GM12801 (cell line): ENCODE results near the gene ENC1.

Experiments used
- CTCF ChIP-seq: IDR thresholded peaks from one replicate; pipeline ENCODE4 v1.5.1; 2011; ENCODE audit warnings: control low read depth; ENCODE audit not compliant: insufficient read length; ENCODE audit errors: extremely low read depth

Gene ENC1

GRCh38 chr5:74640450-74640953, at the start of gene ENC1:
ENC1 (minus strand) TSS chr5:74640728; CDS start chr5:74636485, 4,243 bp downstream.
- no peak for TF ChIP-seq CTCF

- no peak for TF ChIP-seq CTCF
Observed at GRCh38 chr5:74686962-74687751, 46.6 kb upstream of the ENC1 start.

DNA sequence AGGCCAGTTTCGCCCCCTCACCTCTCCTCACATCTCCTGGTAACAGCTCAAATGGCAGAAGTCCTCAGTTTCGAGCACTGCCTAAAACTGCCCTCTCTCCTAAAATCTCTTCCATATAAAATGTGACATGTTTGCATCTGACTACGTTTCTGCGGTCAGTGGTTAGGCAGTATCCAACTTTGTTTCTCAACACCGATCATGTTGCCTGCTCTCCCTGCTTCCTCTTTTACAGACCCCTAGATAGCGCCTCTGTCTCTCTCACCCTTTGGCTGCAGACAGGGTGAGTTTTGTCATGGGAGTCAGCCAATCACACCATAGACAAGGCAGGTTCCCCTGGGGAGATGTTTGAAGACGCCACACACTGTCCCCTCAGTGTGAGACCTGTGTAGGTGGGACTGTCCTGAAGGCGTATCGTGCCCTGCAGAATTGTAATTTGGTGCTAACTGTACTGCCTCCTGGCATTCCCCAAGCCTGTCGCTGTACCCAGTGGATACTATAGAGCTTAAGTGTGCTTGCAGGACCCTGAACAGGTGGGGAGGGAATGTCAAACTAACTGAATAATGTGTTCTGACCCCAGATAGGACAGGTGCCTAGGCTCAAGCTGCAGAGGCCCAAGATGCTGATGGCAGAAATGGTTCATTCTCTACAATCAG, 45.6 kb upstream of the ENC1 start:
- no peak for TF ChIP-seq CTCF

GRCh38 chr5:74684900-74685851, 44.6 kb upstream of the ENC1 start, which contains the start of gene HEXB:
HEXB (plus strand) TSS chr5:74685233; CDS start chr5:74685261, 28 bp downstream.
- no peak for TF ChIP-seq CTCF

DNA sequence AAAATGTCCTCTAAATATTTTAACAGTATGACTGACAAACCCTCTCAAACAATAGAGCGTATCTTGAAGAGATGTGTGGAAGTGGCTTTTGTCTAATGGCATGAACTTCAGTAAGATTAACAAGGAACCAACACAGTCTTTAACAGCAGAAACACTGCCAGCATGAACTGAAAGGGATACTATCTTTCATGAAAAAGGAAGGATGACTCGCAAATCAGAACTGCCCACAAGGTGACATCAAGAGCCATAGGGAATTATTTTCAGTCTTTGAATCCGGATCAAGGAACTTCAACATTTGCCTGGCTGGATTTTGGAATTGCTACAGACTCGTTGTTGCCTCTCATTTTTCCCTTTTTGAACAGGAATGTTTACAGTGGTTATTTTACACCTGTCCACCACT, 39.4 kb upstream of the ENC1 start:
- no peak for TF ChIP-seq CTCF

- TF ChIP-seq CTCF, result no peak
Observed at GRCh38 chr5:74673011-74673790, 32.7 kb upstream of the ENC1 start.
